HS-27A (cell line): ENCODE measurements around the gene HNRNPA3.
A peak's percentile ranks its signal among the peaks of the same experiment; 100 is the strongest.
"Not testable (repeated sequence)": the region's sequence is repeated elsewhere in the genome, so short reads cannot be mapped to it uniquely, and the experiment has no call there.

Experiments used
- DNase-seq: peaks from one replicate; pipeline ENCODE4 v3.0.0-alpha.2; 2012; ENCODE audit warnings: low read depth, missing footprints

The HNRNPA3 gene

GRCh38 chr2:177234267-177234666 is 21.7 kb downstream of the HNRNPA3 start:
- DNase-seq, result no peak

DNA sequence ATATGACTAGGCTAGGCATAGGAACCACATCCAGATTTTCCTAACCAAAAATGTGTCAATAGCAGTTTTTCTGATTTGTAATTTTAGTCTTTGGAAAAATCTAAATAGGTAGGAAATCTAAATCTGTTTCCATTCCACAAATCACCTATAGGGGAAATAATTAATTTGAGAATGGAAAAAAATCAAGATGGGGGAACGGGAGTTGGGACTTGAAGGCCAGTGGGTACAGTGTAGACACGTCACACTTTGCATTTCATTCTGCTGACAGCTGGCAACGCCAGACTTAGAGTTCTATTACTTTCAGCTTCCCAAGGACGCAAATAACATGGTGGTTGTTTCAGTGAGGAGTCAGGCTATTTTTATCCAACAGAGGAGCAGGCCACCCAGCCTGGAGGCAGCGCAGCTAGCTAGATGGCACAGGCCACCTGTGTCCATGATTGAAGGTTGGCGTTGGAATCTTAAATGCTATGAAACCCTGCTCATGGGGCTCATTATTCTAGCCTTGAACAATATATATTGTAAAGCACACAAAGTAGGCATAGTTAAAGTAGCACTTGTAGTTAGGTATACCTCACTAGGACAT is 23.4 kb downstream of the HNRNPA3 start:
- DNase-seq, result no peak

- no peak for DNase-seq
These were observed 25.3 kb downstream of the HNRNPA3 start for GRCh38 chr2:177237932-177238331.

DNA sequence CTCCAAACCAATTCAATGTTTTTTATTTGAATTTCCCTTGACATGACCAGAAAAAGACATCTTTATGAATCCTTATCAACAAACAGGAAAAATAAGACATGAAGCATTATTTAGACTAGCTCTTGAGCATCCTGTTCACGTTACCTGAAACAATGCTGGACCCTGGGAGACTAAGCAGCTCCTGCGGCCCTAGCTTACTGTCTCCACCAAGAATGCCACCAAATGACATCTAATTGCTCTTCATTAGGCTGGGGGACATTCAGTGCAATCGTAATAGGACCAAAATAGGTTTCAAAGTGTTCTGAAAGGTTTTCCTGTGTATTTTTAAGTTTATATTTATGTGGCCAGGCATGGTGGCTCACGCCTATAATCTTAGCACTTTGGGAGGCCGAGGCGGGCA is 26.5 kb downstream of the HNRNPA3 start:
- DNase-seq, result no peak

GRCh38 chr2:177239932-177240630 is 27.5 kb downstream of the HNRNPA3 start:
- no peak for DNase-seq

DNA sequence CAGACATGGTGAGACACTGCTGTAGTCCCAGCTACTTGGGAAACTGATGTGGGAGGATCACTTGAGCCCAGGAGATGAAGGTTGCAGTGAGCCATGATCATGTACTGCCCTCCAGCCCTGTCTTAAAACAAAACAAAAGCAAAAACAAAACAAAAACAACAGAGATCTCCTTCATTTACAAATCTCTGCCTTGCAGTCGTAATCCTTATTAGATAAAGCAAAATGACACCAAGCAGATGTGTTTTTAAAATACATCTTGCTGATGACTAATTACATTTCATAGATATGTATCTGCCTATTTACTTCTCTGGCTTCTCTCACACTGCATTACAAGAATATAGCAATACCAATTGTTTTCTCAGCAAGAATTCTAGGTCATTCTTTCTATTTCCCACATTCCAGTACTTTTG is 29.1 kb downstream of the HNRNPA3 start:
- no peak for DNase-seq

DNA sequence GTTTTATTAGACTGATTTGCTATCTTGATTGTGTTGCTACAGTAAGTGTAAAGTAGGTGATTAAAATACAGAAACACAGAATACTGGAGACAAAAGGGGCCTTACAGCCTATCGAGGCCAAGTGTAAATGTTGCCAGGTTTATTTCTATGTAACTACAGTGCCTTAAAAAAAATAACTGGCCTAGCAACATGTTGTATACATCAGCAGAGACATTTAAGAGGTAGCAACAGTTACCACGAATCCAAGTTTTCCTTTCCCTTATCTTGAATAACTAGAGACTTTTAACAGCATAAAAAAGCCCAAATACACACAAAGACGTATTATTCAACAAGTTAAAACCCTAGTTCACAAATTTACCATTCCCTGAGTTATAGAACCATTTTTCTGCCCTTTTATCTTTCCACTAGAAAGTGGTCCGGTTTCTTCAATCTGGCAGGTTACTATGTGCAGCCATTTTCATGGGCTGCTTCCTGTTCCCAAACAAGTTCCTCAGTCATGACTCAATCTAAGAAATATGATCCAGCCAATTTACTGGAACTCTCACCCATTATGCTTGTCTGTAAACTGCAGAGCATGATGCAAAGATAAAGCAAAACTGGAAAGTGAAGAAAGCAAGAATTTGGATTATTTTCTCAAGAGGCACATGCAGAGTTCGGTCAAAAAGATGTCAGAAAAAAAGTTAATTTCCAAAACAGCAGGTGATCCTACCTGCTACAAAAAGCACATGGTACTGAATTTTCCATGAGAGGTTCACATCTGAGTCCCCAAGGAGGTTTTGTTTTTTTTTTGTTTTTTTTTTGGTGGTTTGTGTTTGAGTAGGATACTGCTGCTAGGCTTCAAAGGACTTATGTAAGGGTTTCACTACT is 29.8 kb downstream of the HNRNPA3 start:
- DNase-seq, result peak; percentile 62

DNA sequence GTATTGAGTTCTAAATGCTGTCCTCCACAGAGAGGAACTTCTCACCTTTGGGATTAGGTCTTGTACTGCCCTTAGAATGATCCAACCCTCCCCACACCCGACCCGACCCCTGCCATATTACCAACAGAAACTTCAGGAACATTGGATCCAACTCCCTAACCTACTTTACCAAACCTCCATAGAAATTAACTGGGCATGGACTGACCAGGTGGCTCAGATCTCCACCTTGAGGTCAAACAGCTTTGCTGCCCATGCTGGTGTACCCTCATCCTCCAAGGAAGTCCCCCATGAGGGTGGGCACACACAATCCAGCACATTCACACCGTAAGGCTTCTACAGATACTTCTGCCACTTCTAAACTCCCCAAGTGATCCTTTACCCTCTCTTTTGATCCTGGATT is 30.5 kb downstream of the HNRNPA3 start:
- DNase-seq, result no peak

- DNase-seq, result no peak
These were observed 30.9 kb downstream of the HNRNPA3 start for GRCh38 chr2:177243476-177243875.

DNA sequence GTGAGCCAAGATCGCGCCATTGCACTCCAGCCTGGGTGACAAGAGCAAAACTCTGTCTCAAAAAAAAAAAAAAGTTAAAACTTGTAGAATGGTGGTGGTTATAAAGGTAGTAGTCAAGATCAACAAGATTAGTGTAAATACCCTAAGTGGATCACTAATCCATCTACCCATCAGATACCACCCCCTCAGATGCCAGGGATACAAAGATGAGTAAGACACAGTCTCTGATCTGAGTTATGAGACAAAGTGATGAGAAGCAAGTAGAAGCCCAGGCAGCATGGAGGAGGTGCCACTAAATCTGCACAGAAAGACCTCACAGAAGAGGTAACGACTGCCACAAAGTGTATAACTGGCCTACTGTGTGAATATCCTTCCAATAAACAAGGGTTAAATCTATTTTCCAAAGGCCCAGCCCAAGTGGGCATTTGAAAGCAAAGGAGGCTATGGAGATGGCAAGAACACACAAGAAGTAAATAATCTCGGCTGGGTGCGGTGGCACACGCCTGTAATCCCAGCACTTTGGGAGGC is 31.7 kb downstream of the HNRNPA3 start:
- no peak for DNase-seq

GRCh38 chr2:177245010-177245422 is 32.4 kb downstream of the HNRNPA3 start:
- peak; percentile 66 for DNase-seq

GRCh38 chr2:177246000-177246399 is 33.4 kb downstream of the HNRNPA3 start:
- no peak for DNase-seq

- DNase-seq, result not testable (repeated sequence)
These were observed 34.0 kb downstream of the HNRNPA3 start for GRCh38 chr2:177246523-177247030.

DNA sequence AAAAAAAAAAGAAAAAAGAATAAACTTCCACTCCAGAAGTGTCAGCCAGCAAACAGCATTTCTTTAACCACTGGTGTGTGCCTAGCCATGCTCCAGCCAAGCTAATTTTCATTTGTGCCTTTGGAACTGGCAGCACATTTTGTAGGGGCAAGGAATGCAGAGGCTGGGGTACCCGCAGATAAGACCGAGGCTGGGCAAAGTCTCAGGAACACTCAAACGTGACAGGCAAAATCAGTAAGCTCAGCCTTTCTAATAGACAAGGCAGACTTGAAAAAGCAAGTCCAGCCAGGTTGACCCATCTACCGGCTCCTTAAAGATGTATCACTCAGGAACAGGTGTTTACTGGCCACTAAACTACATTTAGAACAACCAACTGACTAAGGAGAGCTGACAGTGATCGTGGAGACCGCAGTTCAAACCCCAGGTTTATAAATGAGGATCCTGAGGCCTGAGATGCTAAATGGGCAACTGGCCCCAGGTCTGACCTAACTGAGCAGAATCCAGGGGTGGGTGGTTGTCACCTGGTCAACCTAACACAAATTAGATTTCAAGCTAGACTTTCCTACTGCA is 35.2 kb downstream of the HNRNPA3 start:
- no peak for DNase-seq

- no peak for DNase-seq
These were observed 36.4 kb downstream of the HNRNPA3 start for GRCh38 chr2:177249038-177249437.

- no peak for DNase-seq
These were observed 37.9 kb downstream of the HNRNPA3 start for GRCh38 chr2:177250461-177250860.

DNA sequence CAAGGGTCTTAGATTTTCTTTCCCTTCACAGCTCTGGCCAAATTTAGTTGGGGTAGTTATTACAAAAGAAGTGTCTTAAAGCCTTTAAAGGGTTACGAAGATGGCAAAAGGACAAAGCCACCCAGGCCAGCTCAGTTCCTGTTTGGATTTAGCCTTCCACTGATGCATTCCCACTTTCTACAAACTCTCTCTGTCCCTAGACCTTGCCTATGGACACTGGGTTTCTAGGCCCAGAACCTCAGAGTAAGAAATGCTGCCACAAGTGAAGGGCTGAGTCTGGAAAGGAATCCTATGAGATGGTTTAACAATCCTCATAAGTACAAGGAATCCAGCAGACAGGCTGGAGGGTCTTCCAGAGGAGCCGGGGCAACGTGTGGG is 38.6 kb downstream of the HNRNPA3 start:
- DNase-seq, result no peak

- no peak for DNase-seq
These were observed 40.4 kb downstream of the HNRNPA3 start for GRCh38 chr2:177252808-177253531.

DNA sequence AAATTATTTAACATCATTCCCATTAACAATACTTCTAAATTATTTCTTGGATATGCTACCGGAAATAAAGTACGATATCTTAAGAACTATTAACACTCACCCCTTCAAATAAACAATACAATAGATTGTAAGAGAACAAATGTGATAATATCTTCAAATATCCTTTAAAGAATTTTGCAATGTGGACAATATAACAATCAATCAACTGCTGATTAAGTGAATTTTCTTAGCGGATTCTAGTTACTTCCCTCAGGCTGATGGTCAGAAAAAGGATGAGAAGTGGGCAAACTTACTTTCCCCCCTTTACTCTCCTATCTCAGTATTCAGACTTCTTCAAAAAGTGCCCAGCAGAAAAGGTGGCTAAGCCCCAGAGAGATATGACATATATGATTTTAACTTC is 41.1 kb downstream of the HNRNPA3 start:
- DNase-seq, result no peak

DNA sequence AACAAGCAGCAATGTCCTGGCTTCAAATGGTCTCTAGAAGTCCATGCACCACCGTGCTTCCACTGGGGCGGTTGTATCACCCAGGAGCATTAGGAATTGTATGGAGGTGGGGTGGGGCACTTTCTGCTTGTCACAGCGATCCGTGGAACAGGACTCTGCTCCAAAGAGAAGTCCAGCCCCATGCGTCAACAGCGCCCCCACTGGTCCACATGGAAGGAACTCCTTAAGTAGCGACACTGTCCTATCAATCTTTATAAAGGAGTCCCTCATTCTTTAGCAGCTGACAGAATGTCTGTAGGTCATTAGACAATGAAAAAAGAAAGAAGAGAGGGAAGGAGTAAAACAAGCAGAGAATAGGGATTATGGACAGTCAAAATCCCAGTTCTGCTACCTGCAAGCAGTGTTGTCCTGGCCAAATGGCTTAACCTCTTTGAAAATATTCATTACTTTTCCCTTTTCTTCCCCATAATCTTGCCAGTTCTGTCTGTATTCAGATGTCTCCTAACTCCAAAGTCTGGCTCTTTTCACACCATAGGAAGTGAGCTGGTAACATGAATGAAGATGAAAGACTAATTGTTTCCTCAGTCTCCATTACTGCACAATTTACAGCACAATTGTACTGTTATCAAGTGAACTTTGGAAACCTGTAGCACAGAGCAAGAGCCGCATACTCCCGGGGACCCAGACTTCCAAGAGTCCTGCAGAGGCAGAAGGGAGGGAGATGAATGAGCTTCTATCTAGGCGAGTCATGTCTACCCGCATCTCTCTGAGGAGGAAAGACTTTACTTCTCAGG is 42.0 kb downstream of the HNRNPA3 start:
- DNase-seq, result no peak

GRCh38 chr2:177255227-177255601 is 42.6 kb downstream of the HNRNPA3 start:
- no peak for DNase-seq
